Effector memory CD4-positive, alpha-beta T cell (primary cell): ENCODE results near the gene SNAP23.
A peak's percentile ranks its signal among the peaks of the same experiment; 100 is the strongest.

Experiments
- DNase-seq, 3 donors: peaks; one replicate each; pipeline ENCODE4 v3.0.0-alpha.2; 2020
- H3K27ac ChIP-seq: 2 replicates; pipeline ENCODE4 v1.7.0; 2013; ENCODE audit warnings: mild to moderate bottlenecking, low read length, moderate library complexity; ENCODE audit not compliant: insufficient read depth, poor library complexity, severe bottlenecking
- H3K27me3 ChIP-seq: replicated peaks from 2 replicates; pipeline ENCODE4 v1.7.0; 2013; ENCODE audit warnings: mild to moderate bottlenecking, low read length; ENCODE audit not compliant: insufficient read depth, control insufficient read depth, poor library complexity, severe bottlenecking
- H3K36me3 ChIP-seq: 2 replicates; pipeline ENCODE4 v1.7.0; 2013; ENCODE audit warnings: mild to moderate bottlenecking, low read length, moderate library complexity; ENCODE audit not compliant: control insufficient read depth, insufficient read depth
- H3K4me1 ChIP-seq: 2 replicates; pipeline ENCODE4 v1.7.0; 2013; ENCODE audit warnings: low read length, mild to moderate bottlenecking; ENCODE audit not compliant: control insufficient read depth, insufficient read depth, poor library complexity, severe bottlenecking
- H3K4me3 ChIP-seq: 2 replicates; pipeline ENCODE4 v1.7.0; 2013; ENCODE audit warnings: low read length, low read depth, mild to moderate bottlenecking; ENCODE audit not compliant: insufficient read depth, poor library complexity, severe bottlenecking
- H3K9me3 ChIP-seq: 2 replicates; pipeline ENCODE4 v1.7.0; 2013; ENCODE audit warnings: mild to moderate bottlenecking, low read length, moderate library complexity; ENCODE audit not compliant: control insufficient read depth

Gene SNAP23

DNA sequence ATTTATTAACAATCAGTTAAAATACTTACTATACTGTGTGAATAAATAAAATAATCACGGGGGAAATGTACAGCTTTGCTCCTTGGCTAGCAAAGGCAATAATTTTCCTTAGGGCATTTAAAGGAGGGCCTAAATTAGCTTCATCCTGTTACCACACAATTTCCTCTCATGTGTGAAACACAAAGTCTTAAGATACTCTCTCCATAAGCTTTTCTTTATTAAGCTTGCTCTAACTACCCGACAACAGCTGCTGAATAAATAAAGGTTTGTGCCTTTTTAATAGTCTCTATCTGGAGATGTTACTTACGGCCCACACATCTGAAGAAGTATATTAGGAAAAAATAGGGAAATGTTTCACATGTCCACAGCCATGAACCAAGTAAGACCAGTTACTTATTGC lies 34.2 kb upstream of the SNAP23 start:
- Histone ChIP-seq H3K27me3 (no peaks in the 10 kb centered on the region), H3K36me3 (peaks cover 9% of the 10 kb centered on the region), H3K4me1 (no peaks in the 10 kb centered on the region), H3K27ac (no peak overlapping the region), H3K9me3 (no peaks in the 10 kb centered on the region), H3K4me3 (no peak overlapping the region)
- DNase-seq = no peak

GRCh38 chr15:42465520-42466259 lies 29.7 kb upstream of the SNAP23 start:
- Histone ChIP-seq H3K27me3 (no peaks in the 10 kb centered on the region), H3K36me3 (peaks cover 9% of the 10 kb centered on the region)

DNA sequence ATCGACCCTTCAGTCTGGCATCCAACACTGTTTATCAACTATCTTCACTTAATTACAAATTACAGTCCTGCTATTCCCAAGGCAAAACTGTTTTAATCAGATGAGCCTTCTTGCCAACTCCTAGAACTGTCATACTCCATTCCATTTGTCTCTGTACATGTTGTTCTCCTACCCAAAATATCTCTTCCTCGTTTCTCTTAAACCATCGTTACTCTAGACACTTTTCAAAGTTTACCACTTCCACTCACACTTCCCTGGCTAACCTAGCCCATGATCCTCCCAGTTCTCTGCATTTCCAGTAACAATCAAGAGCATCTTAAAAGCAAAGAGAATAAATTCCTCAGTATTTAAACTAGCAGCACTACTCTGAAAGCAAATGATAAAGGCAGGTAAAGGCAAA lies 24.4 kb upstream of the SNAP23 start:
- Histone ChIP-seq H3K4me3 (no peak overlapping the region), H3K36me3 (no peaks in the 10 kb centered on the region), H3K27me3 (no peaks in the 10 kb centered on the region), H3K27ac (no peak overlapping the region), H3K4me1 (no peaks in the 10 kb centered on the region), H3K9me3 (no peaks in the 10 kb centered on the region)
- DNase-seq = no peak

More at GRCh38 chr15:42465520-42466259, 29.7 kb upstream of the SNAP23 start:
- no peak overlapping the region for H3K27ac ChIP-seq
- H3K9me3 ChIP-seq = no peaks in the 10 kb centered on the region
- no peak for DNase-seq
- no peaks in the 10 kb centered on the region for H3K4me1 ChIP-seq
- no peak overlapping the region for H3K4me3 ChIP-seq

GRCh38 chr15:42474827-42475226 lies 20.6 kb upstream of the SNAP23 start:
- Histone ChIP-seq H3K4me1 (no peaks in the 10 kb centered on the region), H3K27ac (no peak overlapping the region)
- no peak for DNase-seq

DNA sequence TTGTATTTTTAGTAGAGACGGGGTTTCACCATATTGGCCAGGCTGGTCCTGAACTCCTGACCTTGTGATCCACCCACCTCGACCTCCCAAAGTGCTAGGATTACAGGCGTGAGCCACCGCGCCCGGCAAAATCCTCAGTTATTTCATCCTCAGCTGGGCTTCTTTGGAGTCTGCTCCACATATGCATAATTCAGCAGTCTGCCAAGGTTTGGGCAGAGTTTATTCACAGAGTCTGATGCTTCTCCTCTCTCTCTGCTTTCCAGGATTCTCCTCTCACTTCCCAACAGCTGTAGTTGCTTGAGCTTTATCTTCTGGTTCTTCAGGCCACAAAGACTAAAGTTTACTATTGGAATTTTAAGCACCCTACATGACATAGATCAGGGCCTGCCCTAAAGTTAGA lies 12.7 kb upstream of the SNAP23 start:
- no peak for DNase-seq
- Histone ChIP-seq H3K27ac (no peak overlapping the region), H3K36me3 (no peaks in the 10 kb centered on the region), H3K9me3 (no peaks in the 10 kb centered on the region), H3K4me1 (no peaks in the 10 kb centered on the region), H3K27me3 (no peaks in the 10 kb centered on the region), H3K4me3 (no peak overlapping the region)

More at GRCh38 chr15:42474827-42475226, 20.6 kb upstream of the SNAP23 start:
- no peaks in the 10 kb centered on the region for H3K36me3 ChIP-seq
- no peaks in the 10 kb centered on the region for H3K9me3 ChIP-seq
- no peak overlapping the region for H3K4me3 ChIP-seq
- H3K27me3 ChIP-seq = no peaks in the 10 kb centered on the region

DNA sequence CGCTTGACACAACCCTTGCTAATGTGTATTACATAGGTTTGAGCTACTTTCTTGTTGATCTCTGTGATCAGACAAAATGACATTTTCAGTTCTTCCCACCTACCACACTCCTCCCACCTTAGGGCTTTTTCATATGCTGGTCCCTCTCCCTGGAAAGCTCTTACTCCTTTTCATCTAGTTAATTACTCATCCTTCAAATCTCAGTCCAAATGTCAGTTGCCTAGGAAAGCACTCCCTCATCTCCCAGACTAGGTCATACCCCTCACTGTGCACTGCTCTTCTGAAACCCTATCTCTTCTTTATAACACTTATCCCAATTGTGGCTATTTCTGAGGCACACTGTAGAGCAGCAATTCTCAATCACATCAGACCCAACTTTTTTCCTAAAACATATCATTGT lies 11.8 kb upstream of the SNAP23 start:
- Histone ChIP-seq H3K36me3 (no peaks in the 10 kb centered on the region), H3K4me1 (no peaks in the 10 kb centered on the region), H3K4me3 (no peak overlapping the region), H3K27ac (no peak overlapping the region), H3K27me3 (no peaks in the 10 kb centered on the region), H3K9me3 (no peaks in the 10 kb centered on the region)
- no peak for DNase-seq

- no peak for DNase-seq
- H3K4me3 ChIP-seq = peak overlapping the region; percentile 90
- H3K36me3 ChIP-seq = no peaks in the 10 kb centered on the region
- peak overlapping the region; percentile 77 for H3K27ac ChIP-seq
- no peaks in the 10 kb centered on the region for H3K27me3 ChIP-seq
- peaks cover 3% of the 10 kb centered on the region for H3K4me1 ChIP-seq
- H3K9me3 ChIP-seq = no peaks in the 10 kb centered on the region
Observed at GRCh38 chr15:42490291-42490670, 5.2 kb upstream of the SNAP23 start.

GRCh38 chr15:42490671-42491538 lies 4.5 kb upstream of the SNAP23 start, which contains the start of gene ZNF106:
TSS of gene ZNF106 (minus strand) at chr15:42491141. CDS start at chr15:42472289, 18,852 bp downstream.
- H3K27me3 ChIP-seq = no peaks in the 10 kb centered on the region
- no peaks in the 10 kb centered on the region for H3K36me3 ChIP-seq
- H3K4me3 ChIP-seq = peak within 1 kb of the TSS; percentile 90
- DNase-seq = peak; percentile 81 to 85 (median 81)
- peak within 1 kb of the TSS; percentile 77 for H3K27ac ChIP-seq
- H3K4me1 ChIP-seq = peaks cover 4% of the 10 kb centered on the region
- no peaks in the 10 kb centered on the region for H3K9me3 ChIP-seq

GRCh38 chr15:42491539-42492225 lies 3.8 kb upstream of the SNAP23 start:
- Histone ChIP-seq H3K4me3 (peak overlapping the region; percentile 90), H3K27me3 (no peaks in the 10 kb centered on the region), H3K9me3 (no peaks in the 10 kb centered on the region), H3K36me3 (no peaks in the 10 kb centered on the region), H3K4me1 (peaks cover 7% of the 10 kb centered on the region), H3K27ac (peak overlapping the region; percentile 77)
- DNase-seq = no peak
